Osteocyte (in vitro differentiated cells): ENCODE measurements around the gene MPPED2. TPM values are rescaled to one million over a fixed set of nuclear protein-coding genes. Genes with fewer than 3 reads are reported as not detected.

Source experiments
- DNase-seq: peaks from one replicate; pipeline ENCODE4 v3.0.0; 2021; ENCODE audit warnings: mixed read lengths; ENCODE audit not compliant: unreplicated experiment; ENCODE audit errors: extremely low spot score
- H3K27ac Mint-ChIP-seq: one replicate; pipeline ENCODE4 v1.8.0; 2021; ENCODE audit warnings: mild to moderate bottlenecking, mixed read lengths; ENCODE audit not compliant: unreplicated experiment
- H3K27me3 Mint-ChIP-seq: one replicate; pipeline ENCODE4 v1.8.0; 2021; ENCODE audit warnings: mixed read lengths; ENCODE audit not compliant: unreplicated experiment
- H3K36me3 Mint-ChIP-seq: one replicate; pipeline ENCODE4 v1.8.0; 2021; ENCODE audit warnings: mixed read lengths; ENCODE audit not compliant: unreplicated experiment
- H3K4me1 Mint-ChIP-seq: one replicate; pipeline ENCODE4 v1.8.0; 2021; ENCODE audit warnings: mixed read lengths; ENCODE audit not compliant: unreplicated experiment
- H3K4me3 Mint-ChIP-seq: one replicate; pipeline ENCODE4 v1.8.0; 2021; ENCODE audit warnings: mild to moderate bottlenecking, moderate library complexity, mixed read lengths; ENCODE audit not compliant: unreplicated experiment
- H3K9me3 Mint-ChIP-seq: one replicate; pipeline ENCODE4 v1.8.0; 2021; ENCODE audit warnings: mixed read lengths; ENCODE audit not compliant: unreplicated experiment
- CTCF ChIP-seq: fragments of 200-600 bp; sonication (generic); IDR thresholded peaks from 2 replicates; pipeline ENCODE4 v1.5.0; 2021; ENCODE audit warnings: antibody characterized with exemption, mild to moderate bottlenecking, moderate library complexity
- total RNA-seq: library from RNA; stranded (reverse); gene quantifications from 2 replicates; pipeline ENCODE4 v1.2.1, GENCODE V29; 2021

MPPED2 gene
- total RNA-seq, 1 donor from 2014 or later: not detected

GRCh38 chr11:30579415-30580175 lies 6.6 kb downstream of the MPPED2 start:
- no peak overlapping the region for H3K4me3 Mint-ChIP-seq

GRCh38 chr11:30578406-30578805 lies 7.7 kb downstream of the MPPED2 start:
- Mint-ChIP-seq H3K9me3 (no peaks in the 10 kb centered on the region), H3K36me3 (no peaks in the 10 kb centered on the region), H3K4me3 (no peak overlapping the region), H3K27ac (no peak overlapping the region), H3K27me3 (peaks cover 36% of the 10 kb centered on the region), H3K4me1 (no peaks in the 10 kb centered on the region)
- no peak for TF ChIP-seq CTCF
- no peak for DNase-seq

More at GRCh38 chr11:30579415-30580175, 6.6 kb downstream of the MPPED2 start:
- H3K36me3 Mint-ChIP-seq: no peaks in the 10 kb centered on the region
- no peak for DNase-seq
- H3K27me3 Mint-ChIP-seq: peaks cover 47% of the 10 kb centered on the region
- peaks cover 6% of the 10 kb centered on the region for H3K4me1 Mint-ChIP-seq
- no peak overlapping the region for H3K27ac Mint-ChIP-seq
- no peaks in the 10 kb centered on the region for H3K9me3 Mint-ChIP-seq
- no peak for TF ChIP-seq CTCF

GRCh38 chr11:30573951-30574350 lies 12.2 kb downstream of the MPPED2 start:
- H3K4me3 Mint-ChIP-seq: no peak overlapping the region
- no peaks in the 10 kb centered on the region for H3K4me1 Mint-ChIP-seq
- no peaks in the 10 kb centered on the region for H3K9me3 Mint-ChIP-seq
- TF ChIP-seq CTCF: no peak
- H3K36me3 Mint-ChIP-seq: no peaks in the 10 kb centered on the region
- no peak overlapping the region for H3K27ac Mint-ChIP-seq
- peaks cover 20% of the 10 kb centered on the region for H3K27me3 Mint-ChIP-seq
- no peak for DNase-seq

- H3K27ac Mint-ChIP-seq: no peak overlapping the region
These were observed 17.2 kb downstream of the MPPED2 start for GRCh38 chr11:30568931-30569330.

More at GRCh38 chr11:30568931-30569330, 17.2 kb downstream of the MPPED2 start:
- Mint-ChIP-seq H3K4me1 (no peaks in the 10 kb centered on the region), H3K27me3 (peaks cover 30% of the 10 kb centered on the region), H3K9me3 (no peaks in the 10 kb centered on the region), H3K36me3 (no peaks in the 10 kb centered on the region), H3K4me3 (no peak overlapping the region)
- TF ChIP-seq CTCF: no peak
- no peak for DNase-seq
